Measurements from ENCODE around the gene EIF2S1. TPM values are rescaled to one million over a fixed set of nuclear protein-coding genes. Genes with fewer than 3 reads are reported as not detected.

The EIF2S1 gene
- total and polyA plus RNA-seq, 2 of the 13 experiments (the other 11 are each of a cell fraction or from before 2014, with no cell fraction given): 49.1 to 246 TPM

DNA sequence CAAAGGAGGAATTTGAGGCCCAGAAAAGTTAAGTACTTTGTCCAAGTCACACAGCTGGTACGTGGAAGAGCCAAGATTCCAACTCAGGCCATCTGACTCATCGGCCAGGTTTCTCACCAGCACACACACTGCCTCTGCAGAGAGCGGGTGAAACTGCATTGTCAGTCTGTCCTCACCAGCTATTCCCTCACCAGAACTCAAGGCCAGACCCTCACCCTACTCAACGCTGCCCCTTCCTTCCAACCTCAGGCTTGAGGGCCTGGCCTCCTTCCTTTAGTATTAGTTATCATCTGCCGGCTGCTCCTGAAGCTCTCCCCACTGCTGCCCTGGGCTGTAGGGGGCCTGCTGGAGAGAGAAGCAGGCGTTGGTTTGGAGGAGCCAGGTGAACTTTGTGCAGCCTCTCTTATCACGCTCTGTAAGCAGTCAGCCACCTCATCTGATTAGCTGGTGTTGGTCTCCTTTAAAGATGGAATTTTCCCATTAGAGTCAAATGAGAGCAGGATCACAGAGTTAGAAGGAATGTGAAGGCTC lies 68.4 kb downstream of the EIF2S1 start (continued):
- TF ChIP-seq CBX5 (CRISPR knock-in tag; IDR thresholded peaks at IDR 0.05; ENCODE audit: borderline replicate concordance): 0 out of 2 replicates have a peak, but pooled peaks have one; percentile 26
- TF ChIP-seq ZNF746 (CRISPR knock-in tag; IDR thresholded peaks at IDR 0.05): no peak
- TF ChIP-seq, protein P1, sequence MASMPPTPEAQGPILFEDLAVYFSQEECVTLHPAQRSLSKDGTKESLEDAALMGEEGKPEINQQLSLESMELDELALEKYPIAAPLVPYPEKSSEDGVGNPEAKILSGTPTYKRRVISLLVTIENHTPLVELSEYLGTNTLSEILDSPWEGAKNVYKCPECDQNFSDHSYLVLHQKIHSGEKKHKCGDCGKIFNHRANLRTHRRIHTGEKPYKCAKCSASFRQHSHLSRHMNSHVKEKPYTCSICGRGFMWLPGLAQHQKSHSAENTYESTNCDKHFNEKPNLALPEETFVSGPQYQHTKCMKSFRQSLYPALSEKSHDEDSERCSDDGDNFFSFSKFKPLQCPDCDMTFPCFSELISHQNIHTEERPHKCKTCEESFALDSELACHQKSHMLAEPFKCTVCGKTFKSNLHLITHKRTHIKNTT (CRISPR knock-in tag; IDR thresholded peaks at IDR 0.05): no peak
- no peak for TF ChIP-seq SOX13 (IDR thresholded peaks at IDR 0.05)
- TF ChIP-seq SOX13 (CRISPR knock-in tag; conservative IDR thresholded peaks at IDR 0.05 in 1 of 2, IDR thresholded peaks at IDR 0.05 in 1 of 2): no peak
- no peak for TF ChIP-seq POLR2AphosphoS2 (IDR thresholded peaks at IDR 0.05; ENCODE audit: low read depth, low read length)
- TF ChIP-seq, protein P2, sequence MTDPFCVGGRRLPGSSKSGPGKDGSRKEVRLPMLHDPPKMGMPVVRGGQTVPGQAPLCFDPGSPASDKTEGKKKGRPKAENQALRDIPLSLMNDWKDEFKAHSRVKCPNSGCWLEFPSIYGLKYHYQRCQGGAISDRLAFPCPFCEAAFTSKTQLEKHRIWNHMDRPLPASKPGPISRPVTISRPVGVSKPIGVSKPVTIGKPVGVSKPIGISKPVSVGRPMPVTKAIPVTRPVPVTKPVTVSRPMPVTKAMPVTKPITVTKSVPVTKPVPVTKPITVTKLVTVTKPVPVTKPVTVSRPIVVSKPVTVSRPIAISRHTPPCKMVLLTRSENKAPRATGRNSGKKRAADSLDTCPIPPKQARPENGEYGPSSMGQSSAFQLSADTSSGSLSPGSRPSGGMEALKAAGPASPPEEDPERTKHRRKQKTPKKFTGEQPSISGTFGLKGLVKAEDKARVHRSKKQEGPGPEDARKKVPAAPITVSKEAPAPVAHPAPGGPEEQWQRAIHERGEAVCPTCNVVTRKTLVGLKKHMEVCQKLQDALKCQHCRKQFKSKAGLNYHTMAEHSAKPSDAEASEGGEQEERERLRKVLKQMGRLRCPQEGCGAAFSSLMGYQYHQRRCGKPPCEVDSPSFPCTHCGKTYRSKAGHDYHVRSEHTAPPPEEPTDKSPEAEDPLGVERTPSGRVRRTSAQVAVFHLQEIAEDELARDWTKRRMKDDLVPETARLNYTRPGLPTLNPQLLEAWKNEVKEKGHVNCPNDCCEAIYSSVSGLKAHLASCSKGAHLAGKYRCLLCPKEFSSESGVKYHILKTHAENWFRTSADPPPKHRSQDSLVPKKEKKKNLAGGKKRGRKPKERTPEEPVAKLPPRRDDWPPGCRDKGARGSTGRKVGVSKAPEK (CRISPR knock-in tag; IDR thresholded peaks at IDR 0.05; ENCODE audit: borderline replicate concordance): no peak
- TF ChIP-seq GZF1 (CRISPR knock-in tag; IDR thresholded peaks at IDR 0.05): no peak
